Brain pericyte (primary cell): Measurements from ENCODE around the gene NOP9.
"Not testable (repeated sequence)": the region's sequence is repeated elsewhere in the genome, so short reads cannot be mapped to it uniquely, and the experiment has no call there.

Experiments
- DNase-seq: peaks from one replicate; pipeline ENCODE4 v3.0.0-alpha.2; 2012; ENCODE audit warnings: low read depth, low spot score

Gene NOP9

DNA sequence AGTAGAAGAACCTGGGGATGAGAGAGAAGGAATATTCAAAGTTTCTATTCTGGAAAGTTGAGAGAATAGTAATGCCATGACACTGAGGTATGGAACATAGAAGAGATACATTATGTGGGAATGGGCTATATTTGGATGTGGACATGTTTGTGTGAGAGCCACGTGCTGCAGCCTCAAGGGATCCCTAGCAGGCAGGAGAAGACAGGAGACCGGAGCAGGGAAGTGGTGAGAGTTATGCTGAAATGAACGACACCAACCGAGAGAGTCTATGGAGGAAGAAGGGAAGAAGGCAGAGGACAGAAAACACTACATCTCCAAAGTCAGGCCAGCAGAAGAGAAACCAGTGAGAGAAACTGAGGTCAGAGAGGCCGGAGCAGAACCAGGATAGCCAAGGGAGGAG, 50.1 kb downstream of the NOP9 start:
- no peak for DNase-seq

GRCh38 chr14:24351517-24351916, 51.9 kb downstream of the NOP9 start:
- DNase-seq: no peak

DNA sequence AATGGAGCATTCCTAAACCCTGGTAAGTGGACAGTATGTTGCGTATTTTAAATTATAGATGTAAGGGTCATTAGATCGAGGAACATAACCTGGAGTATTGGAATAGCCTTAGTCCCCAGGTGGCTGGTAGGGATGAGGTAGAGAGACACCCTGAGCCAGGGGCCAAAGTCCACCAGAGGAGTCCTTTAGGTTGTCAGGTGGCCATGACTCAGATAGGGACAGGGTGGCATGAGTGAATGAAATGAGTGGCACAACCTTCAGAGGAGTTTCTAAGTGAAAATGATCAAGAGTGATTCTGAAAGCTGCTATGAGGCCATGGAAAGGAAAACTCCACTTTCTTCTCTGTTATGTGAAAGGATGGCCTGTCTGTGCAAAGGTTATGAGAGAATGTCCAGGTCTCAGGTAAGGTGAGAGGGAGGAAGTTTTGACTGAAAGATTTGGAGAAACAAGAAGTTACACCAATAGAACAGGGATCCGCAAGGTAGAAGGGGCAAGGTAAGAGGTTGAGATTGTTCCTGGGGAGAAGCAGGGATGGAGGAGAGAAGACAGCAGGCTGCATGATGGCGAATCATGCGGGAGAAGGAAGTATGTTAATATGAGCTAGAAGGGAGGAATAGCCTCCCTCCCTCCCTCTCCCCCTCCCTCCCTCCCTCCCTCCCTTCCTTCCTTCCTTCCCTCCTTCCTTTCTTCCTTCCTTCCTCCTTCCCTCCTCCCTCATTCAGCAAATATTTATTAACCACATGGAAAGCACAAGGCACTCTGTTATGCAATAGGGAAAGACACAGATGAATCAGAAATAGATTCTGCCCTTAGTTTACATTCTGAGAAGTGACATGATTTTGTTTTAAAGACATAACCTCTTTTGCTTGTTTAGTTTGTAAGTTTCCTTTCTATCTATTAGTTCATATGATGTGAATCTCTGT, 54.2 kb downstream of the NOP9 start:
- no peak for DNase-seq

DNA sequence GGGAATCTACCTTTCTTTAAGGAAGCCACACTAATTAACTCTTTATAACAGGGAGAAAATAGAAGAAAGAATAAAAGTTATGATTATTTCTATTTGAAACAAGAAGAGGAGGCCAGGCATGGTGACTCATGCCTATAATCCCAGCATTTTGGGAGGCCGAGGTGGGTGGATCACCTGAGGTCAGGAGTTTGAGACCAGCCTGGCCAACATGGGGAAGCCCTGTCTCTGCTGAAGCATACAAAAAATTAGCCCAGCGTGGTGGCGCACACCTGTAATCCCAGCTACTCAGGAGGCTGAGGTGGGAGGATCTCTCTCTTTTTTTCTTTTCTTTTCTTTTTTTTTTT, 54.8 kb downstream of the NOP9 start:
- not testable (repeated sequence) for DNase-seq

- DNase-seq: no peak
Measured at GRCh38 chr14:24355009-24355408, 55.4 kb downstream of the NOP9 start.

DNA sequence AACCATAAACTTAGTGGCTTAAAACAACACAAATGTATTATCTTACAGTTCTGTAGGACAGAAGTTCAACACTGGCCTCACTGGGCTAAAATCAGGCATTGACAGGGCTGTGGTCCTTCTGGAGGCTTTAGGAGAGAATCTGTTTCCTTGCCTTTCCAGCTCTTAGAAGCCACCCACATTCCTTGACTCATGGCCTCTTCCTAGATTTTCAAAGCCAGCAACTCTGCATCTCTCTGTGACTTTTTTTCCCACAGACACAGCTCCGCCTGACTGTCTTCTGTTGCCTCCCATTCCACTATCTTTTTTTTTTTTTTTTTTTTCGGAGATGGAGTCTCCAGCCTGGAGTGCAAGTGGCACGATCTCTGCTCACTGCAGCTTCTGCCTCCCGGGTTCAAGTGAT, 56.6 kb downstream of the NOP9 start:
- DNase-seq: no peak
